ENCODE data around the gene GRB10. TPM values are rescaled to one million over a fixed set of nuclear protein-coding genes. Genes with fewer than 3 reads are reported as not detected.

The GRB10 gene
- polyA plus RNA-seq, 1 donor from 2014 or later = 78.4 TPM

- H3K9me2 ChIP-seq (ENCODE audit: insufficient read depth, low read length) = no peaks in the 10 kb centered on the region
- no peak overlapping the region for H3K4me3 ChIP-seq (ENCODE audit: low read length)
- no peaks in the 10 kb centered on the region for H3K36me3 ChIP-seq (ENCODE audit: insufficient read depth, low read length)
- H3K79me2 ChIP-seq (replicated peaks; ENCODE audit: insufficient read depth, low read length) = peaks cover 37% of the 10 kb centered on the region
- no peak overlapping the region for H2AFZ ChIP-seq (ENCODE audit: low read depth, low read length)
- H4K20me1 ChIP-seq (ENCODE audit: insufficient read depth) = no peaks in the 10 kb centered on the region
- H3K27ac ChIP-seq (ENCODE audit: low read length) = no peak overlapping the region
- no peak for TF ChIP-seq POLR2AphosphoS5 (IDR thresholded peaks at IDR 0.05)
- TF ChIP-seq, protein P1, sequence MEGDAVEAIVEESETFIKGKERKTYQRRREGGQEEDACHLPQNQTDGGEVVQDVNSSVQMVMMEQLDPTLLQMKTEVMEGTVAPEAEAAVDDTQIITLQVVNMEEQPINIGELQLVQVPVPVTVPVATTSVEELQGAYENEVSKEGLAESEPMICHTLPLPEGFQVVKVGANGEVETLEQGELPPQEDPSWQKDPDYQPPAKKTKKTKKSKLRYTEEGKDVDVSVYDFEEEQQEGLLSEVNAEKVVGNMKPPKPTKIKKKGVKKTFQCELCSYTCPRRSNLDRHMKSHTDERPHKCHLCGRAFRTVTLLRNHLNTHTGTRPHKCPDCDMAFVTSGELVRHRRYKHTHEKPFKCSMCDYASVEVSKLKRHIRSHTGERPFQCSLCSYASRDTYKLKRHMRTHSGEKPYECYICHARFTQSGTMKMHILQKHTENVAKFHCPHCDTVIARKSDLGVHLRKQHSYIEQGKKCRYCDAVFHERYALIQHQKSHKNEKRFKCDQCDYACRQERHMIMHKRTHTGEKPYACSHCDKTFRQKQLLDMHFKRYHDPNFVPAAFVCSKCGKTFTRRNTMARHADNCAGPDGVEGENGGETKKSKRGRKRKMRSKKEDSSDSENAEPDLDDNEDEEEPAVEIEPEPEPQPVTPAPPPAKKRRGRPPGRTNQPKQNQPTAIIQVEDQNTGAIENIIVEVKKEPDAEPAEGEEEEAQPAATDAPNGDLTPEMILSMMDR (IDR thresholded peaks at IDR 0.05; ENCODE audit: poor library complexity, severe bottlenecking) = no peak
- no peak for TF ChIP-seq MXI1 (conservative IDR thresholded peaks at IDR 0.05; ENCODE audit: poor library complexity, severe bottlenecking)
- no peak for TF ChIP-seq EZH2 (IDR thresholded peaks at IDR 0.05; ENCODE audit: borderline replicate concordance, insufficient read depth, low read length, poor library complexity, severe bottlenecking)
- no peak for TF ChIP-seq SMC3 (conservative IDR thresholded peaks at IDR 0.05; ENCODE audit: poor library complexity)
- no peak for TF ChIP-seq REST (IDR thresholded peaks at IDR 0.05; ENCODE audit: borderline replicate concordance)
- TF ChIP-seq EP300 (conservative IDR thresholded peaks at IDR 0.05; ENCODE audit: poor library complexity, severe bottlenecking) = no peak
- no peak for TF ChIP-seq TAF1 (IDR thresholded peaks at IDR 0.05; ENCODE audit: low read depth)
- no peak overlapping the region for H3K9ac ChIP-seq (ENCODE audit: low read length)
- H3F3A ChIP-seq (ENCODE audit: insufficient read depth, low read length, poor library complexity, severe bottlenecking) = no peaks in the 10 kb centered on the region
- no peaks in the 10 kb centered on the region for H3K27me3 ChIP-seq (ENCODE audit: insufficient read depth, low read depth, low read length)
- H3K9me3 ChIP-seq (ENCODE audit: low read length) = no peaks in the 10 kb centered on the region
- no peak overlapping the region for H3K4me2 ChIP-seq (ENCODE audit: low read length)
These were observed 60.9 kb downstream of the GRB10 start for GRCh38 chr7:50721661-50722259.

- Histone ChIP-seq H3K4me2 (ENCODE audit: low read length) (no peak overlapping the region), H2AFZ (ENCODE audit: low read depth, low read length) (no peak overlapping the region), H3K36me3 (ENCODE audit: insufficient read depth, low read length) (no peaks in the 10 kb centered on the region), H3K27ac (ENCODE audit: low read length) (no peak overlapping the region), H4K20me1 (ENCODE audit: insufficient read depth) (no peaks in the 10 kb centered on the region), H3K9me3 (ENCODE audit: low read length) (no peaks in the 10 kb centered on the region), H3F3A (ENCODE audit: insufficient read depth, low read length, poor library complexity, severe bottlenecking) (no peaks in the 10 kb centered on the region), H3K9ac (ENCODE audit: low read length) (no peak overlapping the region), H3K79me2 (replicated peaks; ENCODE audit: insufficient read depth, low read length) (peaks cover 36% of the 10 kb centered on the region), H3K27me3 (ENCODE audit: insufficient read depth, low read depth, low read length) (no peaks in the 10 kb centered on the region), H3K9me2 (ENCODE audit: insufficient read depth, low read length) (no peaks in the 10 kb centered on the region), H3K4me3 (ENCODE audit: low read length) (no peak overlapping the region)
- TF ChIP-seq POLR2AphosphoS5 (IDR thresholded peaks at IDR 0.05) (no peak), SMC3 (conservative IDR thresholded peaks at IDR 0.05; ENCODE audit: poor library complexity) (no peak), EP300 (conservative IDR thresholded peaks at IDR 0.05; ENCODE audit: poor library complexity, severe bottlenecking) (no peak), REST (IDR thresholded peaks at IDR 0.05; ENCODE audit: borderline replicate concordance) (no peak)
These were observed 61.5 kb downstream of the GRB10 start for GRCh38 chr7:50721160-50721559.
